HepG2 (cell line): Measurements from ENCODE around the gene ARHGAP26. TPM values are rescaled to one million over a fixed set of nuclear protein-coding genes. Genes with fewer than 3 reads are reported as not detected.

ENCODE experiments used
- CTCF ChIP-seq: sonication (generic); formaldehyde crosslinking; IDR thresholded peaks from 2 replicates; pipeline ENCODE4 v1.5.0; 2020; ENCODE audit warnings: mild to moderate bottlenecking, missing genetic modification reagents, moderate library complexity
- FOSL2 ChIP-seq: sonication (generic); formaldehyde crosslinking; IDR thresholded peaks from 2 replicates; pipeline ENCODE4 v1.4.0; 2020; ENCODE audit warnings: missing genetic modification reagents
- KIAA2018 ChIP-seq: sonication (generic); formaldehyde crosslinking; IDR thresholded peaks from 2 replicates; pipeline ENCODE4 v1.5.0; 2020; ENCODE audit warnings: mild to moderate bottlenecking, missing genetic modification reagents, borderline replicate concordance
- NFIC ChIP-seq: IDR thresholded peaks from 2 replicates; pipeline ENCODE4 v1.6.1; 2012; ENCODE audit warnings: mild to moderate bottlenecking, low read length, inconsistent platforms
- TAF15 ChIP-seq: fragments of 200-400 bp; formaldehyde crosslinking; IDR thresholded peaks from one replicate; pipeline ENCODE4 v1.6.1; 2018; ENCODE audit warnings: mild to moderate bottlenecking, low read depth, low read length; ENCODE audit not compliant: poor library complexity, severe bottlenecking
- ZNF354B ChIP-seq: sonication (generic); formaldehyde crosslinking; IDR thresholded peaks from 2 replicates; pipeline ENCODE4 v1.8.0; 2022; ENCODE audit warnings: mild to moderate bottlenecking, missing genetic modification reagents
- ZNF503 ChIP-seq: sonication (generic); formaldehyde crosslinking; IDR thresholded peaks from 2 replicates; pipeline ENCODE4 v1.4.0; 2020; ENCODE audit warnings: missing genetic modification reagents
- ZNF510 ChIP-seq: sonication (generic); formaldehyde crosslinking; IDR thresholded peaks from 2 replicates; pipeline ENCODE4 v1.4.0; 2020; ENCODE audit warnings: low read depth, mild to moderate bottlenecking, missing genetic modification reagents
- ZNF512 ChIP-seq: sonication (generic); formaldehyde crosslinking; IDR thresholded peaks from 2 replicates; pipeline ENCODE4 v1.4.0; 2020; ENCODE audit warnings: mild to moderate bottlenecking, missing genetic modification reagents
- ZNF883 ChIP-seq: sonication (generic); formaldehyde crosslinking; IDR thresholded peaks from 2 replicates; pipeline ENCODE4 v1.5.1; 2020; ENCODE audit warnings: mild to moderate bottlenecking, missing genetic modification reagents; ENCODE audit errors: not compliant biosample characterization
- ZSCAN31 ChIP-seq: sonication (generic); formaldehyde crosslinking; IDR thresholded peaks from 2 replicates; pipeline ENCODE4 v1.5.0; 2020; ENCODE audit warnings: low read depth, mild to moderate bottlenecking, missing genetic modification reagents
- polyA plus RNA-seq, 8 experiments: library from polyadenylated mRNA; depleted of rRNA in 3 of 8; stranded (reverse) in 7 of 8; unstranded in 1 of 8; fragments of >200 nt; fragmentation: Illumina TruSeq in 4 of 8; extraction: Trizol in 4 of 8; gene quantifications; 2 replicates each; pipeline versions ENCODE4 v1.2.1 to v1.2.3, GENCODE V29; 2011 to 2016; ENCODE audit warnings: low read depth in 4 of 8, missing spikeins in 1 of 8, mixed read lengths in 1 of 8; ENCODE audit not compliant: insufficient read depth in 1 of 8
- total RNA-seq, 5 experiments: library from RNA; depleted of rRNA; stranded (reverse); fragments of >200 nt; fragmentation: Illumina TruSeq; extraction: Trizol; gene quantifications; 2 replicates each; pipeline ENCODE4 v1.2.3, GENCODE V29; 2016; ENCODE audit warnings: low read depth in 1 of 5
- TF ChIP-seq, protein P1 (sequence below): IDR thresholded peaks from 2 replicates; pipeline ENCODE4 v1.6.1; 2016; ENCODE audit warnings: missing biosample characterization, missing genetic modification reagents, low read depth

The ARHGAP26 gene
- total and polyA plus RNA-seq, 2 of the 13 experiments (the other 11 are each of a cell fraction or from before 2014, with no cell fraction given), result 9.6 to 18.2 TPM

DNA sequence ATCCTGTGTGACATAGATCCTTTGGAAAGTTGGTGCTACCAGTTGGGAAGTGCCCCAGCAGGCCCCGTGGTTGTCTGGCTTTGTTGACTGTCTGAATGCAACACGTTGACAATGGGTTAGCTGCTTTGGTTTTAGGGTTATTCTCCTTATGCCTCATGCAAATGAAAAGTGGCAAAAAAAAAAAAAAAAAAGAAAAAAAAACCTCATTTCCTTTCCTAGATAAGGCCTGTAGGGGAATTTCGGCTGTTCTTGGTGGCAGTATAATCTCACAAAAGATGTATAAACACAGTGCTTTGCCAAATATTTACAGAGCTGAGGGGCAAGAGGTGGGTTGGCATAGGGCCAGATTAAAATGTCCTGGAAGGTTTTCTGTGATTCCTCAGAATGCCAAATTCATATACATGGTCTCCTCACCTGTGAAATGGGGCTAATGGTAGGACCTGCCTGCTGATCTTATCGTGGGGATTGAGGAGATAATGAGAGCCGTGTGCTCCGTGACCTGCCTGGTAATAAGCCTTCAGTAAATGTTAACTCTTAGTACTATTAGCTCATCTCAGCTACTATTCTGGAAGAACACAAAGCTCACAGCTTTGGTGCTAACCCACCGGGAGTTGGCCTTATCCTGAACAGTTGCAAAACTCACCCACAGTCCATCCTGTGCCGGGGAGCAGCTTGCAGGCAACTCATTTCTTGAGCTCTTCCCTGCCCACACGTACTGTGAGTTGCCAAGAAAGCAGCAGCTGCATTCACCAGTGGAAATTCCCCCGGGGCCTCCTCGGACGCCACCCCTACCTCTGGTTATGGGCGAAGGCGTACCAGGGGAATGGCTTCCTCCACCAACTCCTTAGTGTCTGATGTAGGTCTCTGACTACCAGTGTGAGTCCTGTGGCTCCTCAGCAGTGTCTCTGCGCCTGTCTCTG is 413.0 kb downstream of the ARHGAP26 start (continued):
- TF ChIP-seq ZNF512 (no peak), ZSCAN31 (CRISPR knock-in tag) (no peak), KIAA2018 (CRISPR knock-in tag) (no peak), ZNF510 (CRISPR knock-in tag) (peak; percentile 50; the same call in 1 of the 2 replicates), ZNF883 (CRISPR knock-in tag) (no peak), TAF15 (no peak), ZNF354B (CRISPR knock-in tag) (no peak), FOSL2 (CRISPR knock-in tag) (0 out of 2 replicates have a peak, but pooled peaks have one; percentile 1), CTCF (peak; percentile 35), ZNF503 (CRISPR knock-in tag) (no peak), NFIC (peak; percentile 88)
- TF ChIP-seq, protein P1, sequence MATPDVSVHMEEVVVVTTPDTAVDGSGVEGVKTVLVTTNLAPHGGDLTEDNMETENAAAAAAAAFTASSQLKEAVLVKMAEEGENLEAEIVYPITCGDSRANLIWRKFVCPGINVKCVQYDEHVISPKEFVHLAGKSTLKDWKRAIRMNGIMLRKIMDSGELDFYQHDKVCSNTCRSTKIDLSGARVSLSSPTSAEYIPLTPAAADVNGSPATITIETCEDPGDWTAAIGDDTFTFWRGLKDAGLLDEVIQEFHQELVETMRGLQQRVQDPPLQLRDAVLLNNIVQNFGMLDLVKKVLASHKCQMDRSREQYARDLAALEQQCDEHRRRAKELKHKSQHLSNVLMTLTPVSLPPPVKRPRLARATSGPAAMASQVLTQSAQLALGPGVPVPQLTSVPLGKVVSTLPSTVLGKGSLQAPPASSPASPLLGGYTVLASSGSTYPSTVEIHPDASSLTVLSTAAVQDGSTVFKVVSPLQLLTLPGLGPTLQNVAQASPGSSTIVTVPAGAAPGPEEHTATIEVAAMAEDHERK (CRISPR knock-in tag), result no peak
